OCI-LY3 (cell line): ENCODE measurements around the gene KRTAP27-1.

Source experiments
- H2AFZ ChIP-seq: fragments of 200-600, 300-600 bp; shearing (Covaris generic); 2 replicates; pipeline ENCODE4 v1.6.0; 2014; ENCODE audit warnings: antibody characterized with exemption, low read depth, low read length
- H3K27ac ChIP-seq: fragments of 200-600, 300-600 bp; sonication (generic); 2 replicates; pipeline ENCODE4 v1.5.1; 2014; ENCODE audit warnings: mild to moderate bottlenecking, low read length, moderate library complexity, mixed read lengths
- H3K27me3 ChIP-seq: fragments of 200-600, 300-600 bp; sonication (generic); 2 replicates; pipeline ENCODE4 v1.6.1; 2014; ENCODE audit warnings: low read depth, low read length, mixed read lengths
- H3K36me3 ChIP-seq: fragments of 200-600, 300-600 bp; sonication (generic); replicated peaks from 2 replicates; pipeline ENCODE3; 2014; ENCODE audit warnings: low read depth, low read length, mixed read lengths
- H3K4me1 ChIP-seq: fragments of 300-600, 200-600 bp; sonication (generic); 2 replicates; pipeline ENCODE4 v1.6.1; 2014; ENCODE audit warnings: low read length, mixed read lengths
- H3K4me2 ChIP-seq: fragments of 200-600, 300-600 bp; sonication (generic); 2 replicates; pipeline ENCODE4 v1.6.1; 2014; ENCODE audit warnings: low read length, mixed read lengths
- H3K4me3 ChIP-seq: fragments of 300-600, 200-600 bp; sonication (generic); 2 replicates; pipeline ENCODE4 v1.5.1; 2014; ENCODE audit warnings: antibody characterized with exemption, mild to moderate bottlenecking, low read length, moderate library complexity
- H3K79me2 ChIP-seq: fragments of 300-600, 200-600 bp; shearing (Covaris generic); 2 replicates; pipeline ENCODE4 v1.6.1; 2014; ENCODE audit warnings: mild to moderate bottlenecking, low read length, mixed read lengths
- H3K9ac ChIP-seq: fragments of 300-600, 200-600 bp; shearing (Covaris generic); 2 replicates; pipeline ENCODE4 v1.6.0; 2014; ENCODE audit warnings: mild to moderate bottlenecking, low read length, moderate library complexity
- H3K9me3 ChIP-seq: fragments of 200-600, 300-600 bp; shearing (Covaris generic); 2 replicates; pipeline ENCODE4 v1.6.1; 2014; ENCODE audit warnings: low read length, mixed read lengths; ENCODE audit not compliant: insufficient read depth
- H4K20me1 ChIP-seq: fragments of 200-600, 300-600 bp; sonication (generic); 2 replicates; pipeline ENCODE4 v1.6.1; 2016; ENCODE audit warnings: low read length, mixed read lengths; ENCODE audit not compliant: insufficient read depth
- EZH2phosphoT487 ChIP-seq: fragments of 200-600 bp; shearing (Covaris generic); IDR thresholded peaks from 2 replicates; pipeline ENCODE4 v1.6.1; 2018; ENCODE audit warnings: antibody characterized with exemption, mixed run types, low read depth
- TF ChIP-seq, protein P1 (sequence below): fragments of 200-600, 300-600 bp; sonication (generic); IDR thresholded peaks from 2 replicates; pipeline ENCODE4 v1.5.1; 2014; ENCODE audit warnings: antibody characterized with exemption, low read length, low read depth

Gene KRTAP27-1

DNA sequence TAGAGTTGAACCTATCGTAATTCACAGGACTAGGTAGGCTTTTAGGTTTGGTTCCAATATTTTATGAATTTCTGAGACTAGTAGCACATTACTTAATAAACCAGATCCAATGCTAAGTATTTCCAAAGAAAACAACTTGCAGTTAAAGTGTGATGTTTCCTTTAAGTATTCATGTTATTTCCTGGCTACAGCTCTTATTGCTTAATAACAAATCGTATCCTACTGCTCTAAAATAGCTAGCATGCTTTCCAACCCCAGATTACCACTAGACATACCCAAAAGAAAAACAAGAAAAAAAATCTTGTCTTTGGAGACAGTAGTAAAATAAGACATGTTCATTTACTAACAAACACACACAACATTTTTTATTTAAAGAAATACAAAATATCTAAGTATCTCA, 898 bp downstream of the KRTAP27-1 start:
- no peaks in the 10 kb centered on the region for H3K4me1 ChIP-seq
- H3K4me3 ChIP-seq: no peak overlapping the region
- no peak overlapping the region for H3K27ac ChIP-seq
- TF ChIP-seq, protein P1, sequence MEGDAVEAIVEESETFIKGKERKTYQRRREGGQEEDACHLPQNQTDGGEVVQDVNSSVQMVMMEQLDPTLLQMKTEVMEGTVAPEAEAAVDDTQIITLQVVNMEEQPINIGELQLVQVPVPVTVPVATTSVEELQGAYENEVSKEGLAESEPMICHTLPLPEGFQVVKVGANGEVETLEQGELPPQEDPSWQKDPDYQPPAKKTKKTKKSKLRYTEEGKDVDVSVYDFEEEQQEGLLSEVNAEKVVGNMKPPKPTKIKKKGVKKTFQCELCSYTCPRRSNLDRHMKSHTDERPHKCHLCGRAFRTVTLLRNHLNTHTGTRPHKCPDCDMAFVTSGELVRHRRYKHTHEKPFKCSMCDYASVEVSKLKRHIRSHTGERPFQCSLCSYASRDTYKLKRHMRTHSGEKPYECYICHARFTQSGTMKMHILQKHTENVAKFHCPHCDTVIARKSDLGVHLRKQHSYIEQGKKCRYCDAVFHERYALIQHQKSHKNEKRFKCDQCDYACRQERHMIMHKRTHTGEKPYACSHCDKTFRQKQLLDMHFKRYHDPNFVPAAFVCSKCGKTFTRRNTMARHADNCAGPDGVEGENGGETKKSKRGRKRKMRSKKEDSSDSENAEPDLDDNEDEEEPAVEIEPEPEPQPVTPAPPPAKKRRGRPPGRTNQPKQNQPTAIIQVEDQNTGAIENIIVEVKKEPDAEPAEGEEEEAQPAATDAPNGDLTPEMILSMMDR: no peak
- TF ChIP-seq EZH2phosphoT487: no peak
- no peaks in the 10 kb centered on the region for H4K20me1 ChIP-seq
- no peaks in the 10 kb centered on the region for H3K27me3 ChIP-seq
- no peak overlapping the region for H3K9ac ChIP-seq
- H3K9me3 ChIP-seq: no peaks in the 10 kb centered on the region
- H3K79me2 ChIP-seq: no peaks in the 10 kb centered on the region
- no peak overlapping the region for H2AFZ ChIP-seq
- H3K4me2 ChIP-seq: no peak overlapping the region
- H3K36me3 ChIP-seq: no peaks in the 10 kb centered on the region

DNA sequence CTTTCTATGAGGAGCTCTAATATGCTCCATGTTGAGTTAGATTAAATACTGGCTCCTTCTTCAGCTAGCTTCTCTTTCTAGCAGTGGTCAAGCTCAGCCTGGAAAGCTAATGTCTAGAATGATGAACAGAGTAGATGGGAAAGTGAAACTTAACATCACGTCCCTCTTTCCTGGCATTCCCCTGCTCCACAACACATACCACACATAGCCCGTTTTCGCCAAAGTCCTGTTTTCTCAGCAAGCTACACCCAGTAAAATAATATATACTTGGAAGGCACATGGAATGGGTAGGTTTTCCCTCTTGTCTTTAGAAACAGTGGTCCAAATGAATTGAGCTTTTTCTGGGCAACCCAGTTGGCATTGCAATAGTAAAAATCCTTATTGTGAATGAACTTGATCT, 3.8 kb downstream of the KRTAP27-1 start:
- no peaks in the 10 kb centered on the region for H3K4me1 ChIP-seq
- no peak for TF ChIP-seq EZH2phosphoT487
- TF ChIP-seq, protein P1: no peak
- H3K79me2 ChIP-seq: no peaks in the 10 kb centered on the region
- no peak overlapping the region for H3K4me3 ChIP-seq
- H2AFZ ChIP-seq: no peak overlapping the region
- no peak overlapping the region for H3K27ac ChIP-seq
- no peaks in the 10 kb centered on the region for H3K36me3 ChIP-seq
- no peak overlapping the region for H3K4me2 ChIP-seq
- no peak overlapping the region for H3K9ac ChIP-seq
- no peaks in the 10 kb centered on the region for H4K20me1 ChIP-seq
- no peaks in the 10 kb centered on the region for H3K9me3 ChIP-seq
- H3K27me3 ChIP-seq: no peaks in the 10 kb centered on the region

DNA sequence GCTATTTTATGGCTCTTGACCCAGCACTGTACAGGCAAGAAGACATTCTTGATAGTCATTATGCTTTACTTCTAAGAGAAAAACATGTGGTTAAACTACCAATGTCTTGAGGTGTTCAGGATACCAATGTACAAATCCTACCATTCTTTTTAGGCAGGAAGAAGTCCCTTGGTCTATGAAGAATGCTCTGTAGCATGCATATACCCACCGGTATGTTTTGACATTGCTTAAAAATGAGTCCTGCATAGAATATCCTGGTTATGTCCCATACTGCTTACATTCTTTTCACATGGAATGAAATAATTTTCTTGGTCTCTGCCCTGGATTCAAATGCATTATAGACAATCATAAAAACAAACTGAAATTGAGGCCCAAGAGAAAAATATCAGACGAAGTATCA, 4.8 kb downstream of the KRTAP27-1 start:
- no peak for TF ChIP-seq EZH2phosphoT487
- TF ChIP-seq, protein P1: no peak
- H3K4me2 ChIP-seq: no peak overlapping the region
- H3K4me1 ChIP-seq: no peaks in the 10 kb centered on the region
- no peak overlapping the region for H3K9ac ChIP-seq
- no peaks in the 10 kb centered on the region for H3K27me3 ChIP-seq
- no peak overlapping the region for H2AFZ ChIP-seq
- no peaks in the 10 kb centered on the region for H3K9me3 ChIP-seq
- H4K20me1 ChIP-seq: no peaks in the 10 kb centered on the region
- no peak overlapping the region for H3K4me3 ChIP-seq
- no peaks in the 10 kb centered on the region for H3K36me3 ChIP-seq
- H3K27ac ChIP-seq: no peak overlapping the region
- no peaks in the 10 kb centered on the region for H3K79me2 ChIP-seq

DNA sequence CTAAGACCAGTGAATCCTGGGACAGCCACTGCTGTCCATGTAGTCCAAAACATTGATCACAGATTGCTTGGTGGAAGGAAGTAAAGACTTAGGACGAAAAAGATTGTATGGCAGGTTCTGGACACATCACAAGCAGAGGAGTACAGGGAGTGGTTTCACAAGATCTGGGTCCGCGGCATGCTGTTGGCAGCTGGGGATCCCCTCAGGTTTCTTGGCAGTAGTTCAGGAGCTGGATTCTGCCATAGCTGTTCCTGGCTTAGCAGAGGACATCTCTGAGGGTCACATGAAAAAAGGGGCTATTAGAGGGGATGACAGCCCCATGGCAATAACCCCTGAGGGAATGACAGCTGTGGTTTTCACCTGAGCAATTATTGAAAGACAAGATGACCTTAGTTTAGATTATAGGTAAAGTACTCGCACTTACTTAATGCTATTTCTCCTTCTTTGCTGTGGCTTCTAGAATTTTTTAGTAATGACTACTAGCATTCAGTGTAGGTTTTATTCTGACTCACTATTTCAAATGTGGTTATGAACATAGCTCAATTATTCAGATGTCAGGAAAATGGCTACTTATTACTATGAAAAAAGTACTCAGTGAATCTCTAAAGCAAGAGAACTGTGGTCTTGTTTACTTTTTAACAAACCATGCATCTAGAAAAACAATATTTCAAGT, 8.2 kb downstream of the KRTAP27-1 start:
- Histone ChIP-seq H3K9ac (no peak overlapping the region), H4K20me1 (no peaks in the 10 kb centered on the region), H2AFZ (no peak overlapping the region), H3K36me3 (no peaks in the 10 kb centered on the region), H3K27me3 (no peaks in the 10 kb centered on the region), H3K9me3 (no peaks in the 10 kb centered on the region), H3K4me1 (peaks cover 5% of the 10 kb centered on the region; the same call in 1 of the 2 replicates), H3K27ac (no peak overlapping the region), H3K4me2 (0 out of 2 replicates have a peak overlapping the region, but pooled peaks have one; percentile 22), H3K79me2 (no peaks in the 10 kb centered on the region), H3K4me3 (no peak overlapping the region)
- no peak for TF ChIP-seq EZH2phosphoT487
- TF ChIP-seq, protein P1: no peak
